HG03159 (cell line): ENCODE measurements around the gene FBXL14.
A peak's percentile ranks its signal among the peaks of the same experiment; 100 is the strongest.

Experiments used
- ATAC-seq: cut with Tn5 transposase; IDR thresholded peaks from one replicate; pipeline ENCODE4 v1.9.1; 2021; ENCODE audit warnings: mild to moderate bottlenecking, moderate library complexity; ENCODE audit not compliant: unreplicated experiment

FBXL14 gene

DNA sequence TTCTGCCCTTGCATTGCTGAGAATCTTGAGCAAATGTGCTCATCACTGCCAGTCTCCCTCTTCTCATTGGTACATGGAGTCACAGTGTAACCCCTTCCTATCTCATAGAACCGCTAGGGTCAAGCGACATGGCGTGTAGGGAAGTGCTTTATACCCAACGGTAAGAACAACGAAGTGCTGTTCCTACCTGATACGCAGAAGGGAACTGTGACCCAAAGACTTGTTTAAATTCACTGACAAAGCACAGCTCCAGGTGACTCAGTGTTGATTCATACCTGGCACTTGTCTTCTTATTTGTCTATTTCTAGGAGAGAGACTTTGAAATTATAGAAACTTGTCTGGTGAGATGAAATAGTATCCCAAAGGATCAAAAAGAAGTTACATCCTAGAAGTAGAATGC is 53.7 kb downstream of the FBXL14 start:
- ATAC-seq: no peak

GRCh38 chr12:1539135-1539534 is 55.2 kb downstream of the FBXL14 start:
- ATAC-seq: no peak

- no peak for ATAC-seq
Observed at GRCh38 chr12:1536817-1537216, 57.6 kb downstream of the FBXL14 start.

DNA sequence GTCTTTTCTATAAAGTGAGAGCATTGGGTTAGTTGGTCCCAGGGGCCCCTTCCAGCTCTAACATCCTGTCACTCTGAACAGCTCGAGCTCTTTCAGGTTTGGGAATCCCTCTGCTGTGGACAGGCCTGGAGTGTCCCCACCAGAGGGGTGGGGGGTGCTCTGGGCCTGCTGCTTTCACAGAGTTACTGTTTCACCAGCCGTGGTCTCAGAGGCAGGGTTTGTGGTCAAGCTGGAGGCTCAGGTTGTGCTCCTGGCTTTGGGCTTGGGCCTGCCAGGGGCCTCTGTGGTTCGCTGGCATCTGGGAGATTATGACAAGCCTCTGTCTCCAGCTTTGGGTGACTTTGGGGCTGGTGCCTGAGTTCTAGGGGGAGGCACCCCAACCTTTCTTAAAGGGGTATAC is 59.6 kb downstream of the FBXL14 start:
- ATAC-seq: no peak

GRCh38 chr12:1533602-1534304 is 60.6 kb downstream of the FBXL14 start:
- ATAC-seq: peak; percentile 48

DNA sequence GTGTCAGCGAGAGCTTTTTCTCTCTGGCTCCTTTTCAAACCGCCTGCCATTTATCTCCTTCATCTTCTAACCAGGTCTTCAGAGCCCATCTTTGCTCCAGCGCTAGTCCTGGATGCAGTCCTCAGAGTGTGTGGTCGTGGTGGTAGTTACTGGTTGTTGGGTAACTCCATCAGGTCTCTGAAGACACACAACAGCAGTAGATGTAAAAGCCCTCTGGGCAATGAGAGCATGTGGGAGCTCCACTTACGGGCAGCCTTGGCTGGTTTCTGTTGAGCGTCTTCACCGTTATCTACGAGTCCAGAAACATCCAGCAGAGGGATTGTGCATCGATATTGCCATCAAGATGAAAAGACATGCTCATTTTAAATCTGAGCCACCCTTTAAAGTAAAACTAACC is 61.2 kb downstream of the FBXL14 start:
- peak; percentile 20 for ATAC-seq

DNA sequence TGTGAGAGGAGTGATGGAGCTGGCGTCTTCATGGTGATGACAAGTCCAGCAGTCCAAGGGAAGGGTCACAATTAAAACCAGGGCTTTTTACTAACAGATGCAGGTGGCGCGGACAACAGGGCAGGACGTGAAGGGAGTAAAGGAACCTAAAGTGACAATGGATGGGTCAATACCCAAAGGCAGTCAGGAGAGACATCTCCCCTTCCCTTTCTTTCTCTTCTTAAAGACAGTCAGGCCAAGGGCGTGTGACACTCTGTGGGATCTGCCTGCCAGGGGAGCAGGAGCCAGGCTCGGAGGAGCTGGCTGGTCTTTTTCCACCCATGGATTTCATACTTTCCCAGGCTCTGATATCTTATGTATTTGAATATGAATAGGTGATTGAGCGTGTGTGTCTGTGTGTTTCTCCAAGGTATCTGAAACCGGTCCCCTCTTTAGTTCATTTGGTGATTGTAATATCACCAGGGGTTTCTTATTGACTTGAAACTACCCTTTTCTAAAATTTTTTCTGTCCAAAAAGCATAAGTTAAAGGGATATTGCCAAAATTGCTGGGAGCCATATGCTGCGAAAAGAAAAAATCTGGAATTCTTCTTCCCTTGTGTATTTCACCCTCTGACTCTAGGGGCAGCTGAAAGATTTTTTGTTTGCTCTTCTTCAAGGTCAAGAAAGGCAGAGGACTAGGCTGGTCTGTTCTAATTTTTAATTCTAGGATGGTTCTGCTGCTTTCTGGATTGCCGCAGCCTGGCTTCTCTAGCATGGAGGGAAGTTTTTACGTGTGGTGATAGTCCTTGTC is 61.8 kb downstream of the FBXL14 start:
- no peak for ATAC-seq

DNA sequence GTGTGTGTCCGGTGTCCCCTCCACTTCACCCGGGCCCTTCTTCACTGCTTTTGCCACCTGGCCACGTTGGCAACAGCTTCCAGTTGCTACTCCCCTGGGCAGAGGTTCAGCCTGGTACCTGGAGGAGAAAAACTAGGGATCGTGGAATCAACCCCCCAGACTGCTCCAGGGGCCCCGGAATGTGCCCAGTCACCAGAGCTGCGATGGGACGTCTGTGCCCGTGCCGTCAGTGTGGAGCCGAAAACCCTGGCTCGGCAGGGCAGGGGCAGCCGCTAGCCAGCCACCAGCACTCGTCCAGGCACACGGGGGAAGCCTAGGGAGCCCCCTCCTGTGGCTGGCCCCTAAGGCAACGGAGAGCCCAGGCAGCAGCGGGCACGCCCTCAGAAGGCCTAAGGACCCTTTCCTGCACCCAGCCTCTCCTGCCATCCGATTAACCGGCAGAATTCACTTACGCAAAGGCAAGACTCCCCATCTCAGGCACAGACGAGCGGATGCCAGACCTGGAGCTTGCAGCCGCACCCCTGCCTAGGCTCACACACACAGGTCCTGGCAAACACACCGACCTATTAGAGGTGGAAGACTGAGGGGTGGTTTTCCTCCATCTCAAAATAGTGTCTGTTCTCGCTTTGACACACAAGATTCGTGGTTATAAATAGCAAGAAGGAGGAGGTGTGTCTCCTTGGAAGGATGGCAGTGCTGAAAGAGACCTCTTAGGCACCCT is 62.6 kb downstream of the FBXL14 start:
- ATAC-seq: no peak

- no peak for ATAC-seq
Observed at GRCh38 chr12:1531153-1531653, 63.2 kb downstream of the FBXL14 start.

DNA sequence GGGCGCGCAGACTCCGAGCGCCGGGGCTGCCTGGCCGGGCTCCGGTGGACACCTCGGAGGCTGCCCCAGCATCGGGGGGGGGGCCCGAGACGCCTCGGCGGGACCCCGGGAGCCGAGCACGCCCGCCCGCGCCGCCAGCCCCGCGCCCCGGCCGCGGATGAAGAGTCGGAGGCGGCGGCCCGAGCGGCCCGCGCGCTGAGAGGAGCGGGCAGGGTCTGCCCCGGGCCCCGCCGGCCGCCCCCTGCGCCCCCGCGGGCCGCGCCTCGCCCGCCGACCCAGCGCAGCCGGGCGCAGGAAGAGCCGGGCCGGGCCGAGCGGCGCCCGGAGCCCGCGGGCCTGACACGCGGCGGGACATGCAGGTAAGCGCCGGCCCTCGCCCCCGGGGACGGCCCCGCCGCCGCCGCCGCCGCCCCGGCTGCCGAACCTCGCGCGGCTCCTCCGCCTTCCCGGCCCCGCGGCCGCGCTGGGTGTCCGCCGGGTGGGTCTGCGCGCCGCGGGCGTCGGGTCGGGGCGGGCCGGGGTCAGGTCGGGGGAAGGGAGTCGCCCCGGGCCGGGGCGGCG is 63.7 kb downstream of the FBXL14 start:
- ATAC-seq: no peak

- ATAC-seq: no peak
Observed at GRCh38 chr12:1529862-1530591, 64.4 kb downstream of the FBXL14 start.

GRCh38 chr12:1529228-1529861 is 65.0 kb downstream of the FBXL14 start:
- no peak for ATAC-seq

DNA sequence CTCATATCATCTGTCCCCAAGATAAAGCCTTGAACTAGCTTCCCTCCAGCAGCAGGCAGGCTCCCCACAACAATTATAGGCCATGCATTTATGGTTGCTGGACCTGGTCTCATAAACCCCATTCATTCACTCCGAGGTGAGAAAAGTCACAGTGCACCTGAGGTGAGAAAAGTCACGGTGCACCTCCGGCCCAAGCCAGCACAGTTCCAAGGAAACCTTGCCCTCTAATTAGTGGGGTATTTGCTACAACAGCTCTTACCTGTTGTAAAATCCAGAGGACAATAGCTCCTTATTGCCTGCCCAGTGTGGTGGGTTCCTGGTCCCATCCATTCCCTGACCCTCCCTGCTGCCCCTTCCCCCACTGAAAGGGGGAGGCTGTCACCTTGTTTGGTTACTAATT is 65.6 kb downstream of the FBXL14 start:
- ATAC-seq: no peak

GRCh38 chr12:1527789-1528188 is 66.6 kb downstream of the FBXL14 start:
- ATAC-seq: no peak

DNA sequence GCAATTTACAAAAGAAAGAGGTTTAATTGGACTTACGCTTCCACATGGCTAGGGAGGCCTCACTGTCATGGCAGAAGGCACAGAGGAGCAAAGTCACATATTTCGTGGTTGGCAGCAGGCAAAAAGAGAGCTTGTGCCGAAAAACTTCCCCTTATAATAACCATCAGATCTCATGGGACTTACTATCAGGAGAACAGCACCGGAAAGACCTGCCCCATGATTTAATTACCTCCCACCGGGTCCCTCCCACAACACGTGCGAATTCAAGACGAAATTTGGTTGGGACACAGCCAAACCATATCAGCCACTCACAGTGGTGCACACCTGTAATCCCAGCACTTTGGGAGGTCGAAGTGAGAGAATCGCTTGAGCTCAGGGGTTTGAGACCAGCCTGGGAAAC is 68.5 kb downstream of the FBXL14 start:
- ATAC-seq: no peak

GRCh38 chr12:1523558-1524050 is 70.8 kb downstream of the FBXL14 start:
- no peak for ATAC-seq

GRCh38 chr12:1523046-1523445 is 71.3 kb downstream of the FBXL14 start:
- ATAC-seq: no peak

DNA sequence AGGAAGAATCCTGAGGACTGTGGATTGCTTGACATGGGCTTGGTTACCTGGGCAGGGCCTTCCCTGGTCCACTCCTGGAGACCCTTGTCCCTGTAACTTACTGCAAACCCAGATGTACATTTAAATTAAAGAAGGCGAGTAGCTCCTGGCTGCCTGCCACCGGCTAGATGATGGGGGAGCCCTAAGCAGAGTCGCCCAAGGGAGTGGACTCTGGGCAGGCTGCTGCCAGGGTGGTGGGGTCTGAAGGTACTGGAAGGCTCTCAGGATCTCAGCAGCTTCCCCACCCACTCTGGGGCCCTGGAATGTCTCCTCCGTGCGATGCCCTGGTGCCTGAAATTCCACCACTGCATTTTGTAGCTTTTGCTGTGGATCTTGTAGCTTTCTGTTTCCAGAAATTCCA is 74.7 kb downstream of the FBXL14 start:
- no peak for ATAC-seq

DNA sequence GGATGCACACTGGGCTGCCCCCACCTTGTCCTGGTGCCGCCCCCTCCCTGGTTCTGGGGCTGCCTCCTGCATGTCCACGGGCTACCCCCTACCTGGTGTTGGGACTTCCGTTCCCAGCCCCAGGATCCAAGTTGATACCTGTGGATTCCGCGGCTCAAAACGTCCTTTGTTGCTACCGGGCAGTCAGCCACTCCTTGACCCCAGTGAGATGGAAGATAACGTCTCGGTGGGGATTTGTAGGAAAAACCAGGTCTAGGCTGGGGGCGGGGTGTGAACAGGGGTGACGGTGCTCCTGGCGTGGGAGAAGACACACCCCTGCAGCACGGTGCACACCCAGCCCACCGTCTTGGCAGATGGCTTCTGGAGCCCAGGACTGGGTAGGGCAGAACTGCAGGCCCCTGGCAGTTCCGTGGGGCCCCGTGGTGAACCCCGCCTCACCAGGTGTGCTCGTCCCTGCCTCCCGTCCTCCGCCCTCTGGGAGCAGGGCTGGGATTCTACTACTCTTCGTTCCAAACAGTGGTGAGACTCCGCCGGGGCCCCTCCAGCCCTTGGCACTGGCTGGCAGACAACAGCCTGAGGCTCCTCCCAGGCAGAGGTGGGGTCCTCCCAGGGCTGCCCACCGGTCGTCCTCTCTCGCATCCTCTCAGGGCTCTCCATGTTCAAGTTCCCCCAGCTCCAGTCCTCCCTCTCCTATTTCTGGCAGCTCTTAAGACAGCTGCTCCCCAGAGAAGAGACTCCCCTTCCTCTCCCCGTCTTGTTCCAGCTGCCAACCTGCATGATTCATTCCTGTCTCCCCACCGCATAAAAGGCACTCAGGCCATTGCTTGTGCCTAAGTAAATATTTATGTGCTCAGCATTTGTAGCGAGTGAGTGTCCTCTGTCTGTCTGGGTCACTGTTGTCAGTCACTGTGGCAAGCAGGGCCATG is 75.5 kb downstream of the FBXL14 start:
- no peak for ATAC-seq
